ENCODE data around the gene TBC1D14. TPM values are rescaled to one million over a fixed set of nuclear protein-coding genes. Genes with fewer than 3 reads are reported as not detected.

Gene TBC1D14
- total and polyA plus RNA-seq, 9 of the 15 experiments (the other 6 are each of a cell fraction or from before 2014, with no cell fraction given), result 2.1 to 59.6 (median 44.8) TPM

- Histone ChIP-seq H3K9me1 (ENCODE audit: control insufficient read depth, insufficient read depth, low read length) (no peaks in the 10 kb centered on the region), H2AFZ (ENCODE audit: low read depth, low read length) (0 out of 2 replicates have a peak overlapping the region, but pooled peaks have one; percentile 22), H3K4me3 (peak overlapping the region; percentile 94), H3K4me2 (ENCODE audit: insufficient read depth, low read length) (peak overlapping the region; percentile 88), H3K79me2 (ENCODE audit: control insufficient read depth, insufficient read depth, low read length) (peaks cover 62% of the 10 kb centered on the region), H3K9me3 (replicated peaks; ENCODE audit: control insufficient read depth, insufficient read depth, low read depth, low read length) (no peaks in the 10 kb centered on the region), H3K27ac (ENCODE audit: extremely low read depth, low read depth, low read length) (peak overlapping the region; percentile 98), H3K27me3 (ENCODE audit: control insufficient read depth in 2 of 2, insufficient read depth in 2 of 2, low read length in 2 of 2) (no peaks in the 10 kb centered on the region; a peak in 1 of 5 replicates), H3K4me1 (replicated peaks in 1 of 2; ENCODE audit: control insufficient read depth in 2 of 2, insufficient read depth in 2 of 2, low read length in 2 of 2) (peaks cover 56 to 69% of the 10 kb centered on the region in 2 experiments), H4K20me1 (replicated peaks; ENCODE audit: control insufficient read depth, insufficient read depth, low read length) (no peaks in the 10 kb centered on the region), H3K9ac (ENCODE audit: insufficient read depth in 1 of 2, low read depth in 2 of 2, low read length in 2 of 2) (peak overlapping the region; percentile 93 to 98), H3K36me3 (ENCODE audit: control insufficient read depth, insufficient read depth, low read length) (peaks cover 18% of the 10 kb centered on the region; the same call in 2 of the 3 replicates)
- DNase-seq (ENCODE audit: extremely low read depth in 1 of 4, low spot score in 3 of 4) (peak; percentile 61 to 70 (median 67)), ATAC-seq (peak; percentile 31), FAIRE-seq (peak; percentile 29)
- under 1% methylated on average over 31 of the region's 31 CpGs for WGBS (ENCODE audit: insufficient coverage, low coverage, missing lambda C conversion rate)
- ChIA-PET POLR2A (interaction anchor here (0.6 to 3.9 kb wide), 11 partner anchors 13 to 272 kb away, joined by 3 to 17 read pairs (median 3); partner anchors contain the start of gene TADA2B), CTCF (ENCODE audit: low intra/inter-chr PET ratio) (interaction anchor here (0.6 to 1.4 kb wide), 3 partner anchors 16 to 160 kb away, joined by 3 to 6 read pairs (median 3); partner anchors contain the start of gene TADA2B)
- BruUV-seq (replicated peaks), result no TSS peak
- in situ Hi-C loops (cut with MboI), result no loop called here
- intact Hi-C loops (cut with micrococcal nuclease), result no loop called here
- TF ChIP-seq SIN3B (IDR thresholded peaks at IDR 0.05; ENCODE audit: low read depth) (no peak), RREB1 (CRISPR knock-in tag; IDR thresholded peaks at IDR 0.05) (peak; percentile 42; the same call in 1 of the 2 replicates), ZNF431 (CRISPR knock-in tag; IDR thresholded peaks at IDR 0.05) (peak; percentile 42; the same call in 1 of the 2 replicates), FOXP1 (CRISPR knock-in tag; IDR thresholded peaks at IDR 0.05) (peak; percentile 66; the same call in 1 of the 2 replicates), ZBTB34 (CRISPR knock-in tag; IDR thresholded peaks at IDR 0.05) (no peak), ZNF707 (CRISPR knock-in tag; conservative IDR thresholded peaks at IDR 0.05) (no peak), POLR2AphosphoS5 (IDR thresholded peaks at IDR 0.05; ENCODE audit: control insufficient read depth, insufficient read depth, low read depth, low read length) (no peak), CBFA2T3 (IDR thresholded peaks at IDR 0.05) (no peak), NR2C2 (CRISPR knock-in tag; IDR thresholded peaks at IDR 0.05) (peak; percentile 51; the same call in 1 of the 2 replicates), NR2C2 (tag; IDR thresholded peaks at IDR 0.05) (no peak), ZBTB9 (CRISPR knock-in tag; IDR thresholded peaks at IDR 0.05) (peak; percentile 58; the same call in 1 of the 2 replicates), SRF (CRISPR knock-in tag; IDR thresholded peaks at IDR 0.05) (no peak)
Measured at GRCh38 chr4:6910340-6910959, 824 bp downstream of the TBC1D14 start.

Data from K562 (cell line).